Superior temporal gyrus (tissue), 1 donor: ENCODE measurements around the gene ZNF32.
A peak's percentile ranks its signal among the peaks of the same experiment; 100 is the strongest.

Experiments used
- DNase-seq: peaks from one replicate; pipeline ENCODE4 v3.0.0-alpha.2; 2016; ENCODE audit errors: extremely low spot score

Gene ZNF32

GRCh38 chr10:43648398-43649184 is at the start of gene ZNF32:
ZNF32 (minus strand) TSS chr10:43648881; CDS start chr10:43646133, 2,748 bp downstream.
- peak; percentile 90 for DNase-seq

- DNase-seq, result no peak
Measured at GRCh38 chr10:43698156-43698555, 49.5 kb upstream of the ZNF32 start.

- no peak for DNase-seq
Measured at GRCh38 chr10:43696909-43697483, 48.3 kb upstream of the ZNF32 start.

GRCh38 chr10:43695730-43696129 is 47.0 kb upstream of the ZNF32 start:
- no peak for DNase-seq

- no peak for DNase-seq
Measured at GRCh38 chr10:43695321-43695720, 46.6 kb upstream of the ZNF32 start.

GRCh38 chr10:43694526-43694925 is 45.8 kb upstream of the ZNF32 start:
- no peak for DNase-seq

GRCh38 chr10:43693602-43694001 is 44.9 kb upstream of the ZNF32 start:
- DNase-seq, result no peak

- no peak for DNase-seq
Measured at GRCh38 chr10:43692051-43692825, 43.6 kb upstream of the ZNF32 start.

- no peak for DNase-seq
Measured at GRCh38 chr10:43691485-43691884, 42.8 kb upstream of the ZNF32 start.

GRCh38 chr10:43689955-43690771 is 41.5 kb upstream of the ZNF32 start:
- peak; percentile 79 for DNase-seq

- no peak for DNase-seq
Measured at GRCh38 chr10:43689618-43689954, 40.9 kb upstream of the ZNF32 start.

- DNase-seq, result no peak
Measured at GRCh38 chr10:43689007-43689491, 40.4 kb upstream of the ZNF32 start.

- no peak for DNase-seq
Measured at GRCh38 chr10:43688348-43688892, 39.7 kb upstream of the ZNF32 start.

- DNase-seq, result no peak
Measured at GRCh38 chr10:43687373-43687772, 38.7 kb upstream of the ZNF32 start.

- no peak for DNase-seq
Measured at GRCh38 chr10:43686414-43686813, 37.7 kb upstream of the ZNF32 start.

- DNase-seq, result no peak
Measured at GRCh38 chr10:43685744-43686143, 37.1 kb upstream of the ZNF32 start.

GRCh38 chr10:43684292-43684559 is 35.5 kb upstream of the ZNF32 start:
- no peak for DNase-seq

GRCh38 chr10:43683451-43684291 is 35.0 kb upstream of the ZNF32 start:
- DNase-seq, result no peak

- DNase-seq, result no peak
Measured at GRCh38 chr10:43682956-43683355, 34.3 kb upstream of the ZNF32 start.

- no peak for DNase-seq
Measured at GRCh38 chr10:43681721-43682120, 33.0 kb upstream of the ZNF32 start.

GRCh38 chr10:43681220-43681619 is 32.5 kb upstream of the ZNF32 start:
- DNase-seq, result no peak
